ENCODE measurements around the gene GNAT3. TPM values are rescaled to one million over a fixed set of nuclear protein-coding genes. Genes with fewer than 3 reads are reported as not detected.

The GNAT3 gene
- total RNA-seq, 1 donor from 2014 or later = not detected

- no peak for DNase-seq
Observed at GRCh38 chr7:80499350-80499953, 12.4 kb downstream of the GNAT3 start.

GRCh38 chr7:80498481-80499349 is 13.1 kb downstream of the GNAT3 start:
- no peak for DNase-seq

GRCh38 chr7:80496586-80496985 is 15.3 kb downstream of the GNAT3 start:
- no peak for DNase-seq

DNA sequence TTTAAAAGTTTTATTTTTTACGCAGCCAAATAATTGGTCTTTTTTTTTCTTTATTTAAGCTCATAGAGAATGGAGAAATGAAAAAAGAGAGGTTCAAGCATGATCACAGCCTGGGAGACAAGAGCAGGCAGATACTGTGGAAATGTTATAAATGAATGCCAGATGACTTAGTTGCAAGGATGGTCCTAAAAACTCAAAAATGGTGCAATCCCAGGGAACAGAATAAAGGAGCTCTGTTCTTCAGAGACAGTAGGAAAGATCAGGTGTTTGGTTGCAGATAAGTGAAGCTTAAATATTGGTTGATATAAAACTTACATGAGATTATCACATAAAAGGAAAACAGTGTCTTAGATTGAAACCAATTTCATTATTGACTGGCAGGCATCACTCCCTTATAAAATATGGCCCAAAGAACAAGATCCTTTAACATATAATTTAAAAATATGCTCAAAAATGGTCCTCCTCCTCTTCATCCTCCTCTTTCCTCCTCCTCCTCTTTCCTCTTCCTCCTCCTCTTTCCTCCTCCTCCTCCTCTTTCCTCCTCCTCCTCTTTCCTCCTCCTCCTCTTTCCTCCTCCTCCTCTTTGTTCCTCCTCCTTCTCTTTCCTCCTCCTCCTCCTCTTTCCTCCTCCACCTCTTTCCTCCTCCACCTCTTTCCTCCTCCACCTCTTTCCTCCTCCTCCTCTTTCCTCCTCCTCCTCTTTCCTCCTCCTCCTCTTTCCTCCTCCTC is 18.6 kb downstream of the GNAT3 start:
- no peak for DNase-seq

DNA sequence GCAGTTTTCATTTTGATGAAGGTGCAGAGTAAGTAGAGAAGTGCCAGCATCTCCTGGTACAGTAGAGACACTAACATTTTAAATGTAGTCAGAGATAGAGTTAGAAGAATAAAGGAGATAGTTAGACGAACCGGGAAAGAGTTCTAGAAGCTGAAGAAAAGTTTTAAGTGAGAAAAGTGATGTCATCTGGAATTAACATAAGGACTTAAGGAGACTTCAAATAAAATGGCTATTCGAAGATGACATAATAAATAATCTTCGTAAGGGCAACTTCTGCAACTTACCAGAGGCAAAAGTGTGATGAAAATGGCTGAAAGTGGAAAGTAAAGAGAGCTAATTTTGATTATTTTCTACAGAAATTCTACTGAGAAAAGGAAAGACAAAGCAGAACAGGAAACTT is 20.4 kb downstream of the GNAT3 start:
- DNase-seq = no peak

DNA sequence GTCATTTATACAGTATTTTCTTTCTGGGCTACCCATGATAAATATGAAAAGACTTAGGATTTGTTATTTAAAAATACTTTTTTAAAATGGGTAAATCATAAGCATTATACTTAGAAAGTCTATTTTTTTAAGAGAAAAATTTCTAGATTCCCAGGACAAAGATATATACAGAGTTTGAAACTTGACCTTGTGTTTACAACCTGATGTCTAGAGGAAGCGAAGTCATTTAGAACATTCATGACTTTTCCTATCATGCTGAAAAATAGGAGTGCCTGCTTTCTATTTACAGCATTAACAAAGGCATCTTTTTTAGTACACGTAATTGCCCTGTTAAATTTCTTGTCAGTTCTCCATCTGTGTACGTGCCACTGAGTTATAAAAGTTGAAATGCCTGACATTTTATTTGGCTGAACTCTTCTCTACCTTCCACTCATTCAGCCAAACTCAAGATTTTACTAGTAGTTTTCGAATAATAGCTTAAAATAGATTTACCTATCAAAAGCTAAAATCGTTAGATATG is 23.0 kb downstream of the GNAT3 start:
- DNase-seq = no peak

DNA sequence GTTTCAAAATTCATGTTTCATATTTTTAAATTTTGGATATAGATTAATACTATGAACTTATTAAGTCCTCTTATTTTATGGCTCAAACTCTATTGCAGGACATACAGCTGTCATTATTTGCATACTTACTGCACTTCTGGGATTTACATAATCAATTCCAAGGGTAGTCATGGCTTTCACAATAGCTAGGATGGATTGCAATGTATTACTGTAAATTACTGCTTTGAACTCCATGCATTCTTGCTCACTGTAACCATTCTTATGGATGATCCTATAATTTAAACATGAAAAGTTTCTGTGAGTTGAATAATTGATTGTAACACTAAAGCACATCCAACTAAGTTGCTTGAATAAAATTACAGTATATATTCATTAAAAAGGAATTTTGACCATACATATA is 23.5 kb downstream of the GNAT3 start:
- DNase-seq = peak; percentile 16

DNA sequence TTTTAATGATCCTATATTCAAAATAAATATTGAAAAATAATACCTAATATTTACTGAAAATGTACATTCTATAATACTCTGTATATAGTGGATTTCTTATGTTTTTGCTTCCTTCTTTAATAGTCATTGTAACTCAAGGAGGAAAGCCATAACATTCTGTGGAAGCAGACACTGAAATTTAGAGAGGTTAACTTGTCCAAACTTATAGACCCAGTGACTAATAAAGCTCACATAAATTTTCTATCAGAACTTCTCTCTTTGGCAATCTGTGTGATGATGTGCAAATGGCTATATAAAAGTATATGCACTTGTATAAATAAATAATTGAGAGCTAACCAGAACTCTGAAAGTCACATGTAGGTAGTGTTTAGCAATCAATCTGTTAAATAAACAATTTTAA is 26.1 kb downstream of the GNAT3 start:
- DNase-seq = no peak

- DNase-seq = no peak
Observed at GRCh38 chr7:80482950-80483349, 28.9 kb downstream of the GNAT3 start.

DNA sequence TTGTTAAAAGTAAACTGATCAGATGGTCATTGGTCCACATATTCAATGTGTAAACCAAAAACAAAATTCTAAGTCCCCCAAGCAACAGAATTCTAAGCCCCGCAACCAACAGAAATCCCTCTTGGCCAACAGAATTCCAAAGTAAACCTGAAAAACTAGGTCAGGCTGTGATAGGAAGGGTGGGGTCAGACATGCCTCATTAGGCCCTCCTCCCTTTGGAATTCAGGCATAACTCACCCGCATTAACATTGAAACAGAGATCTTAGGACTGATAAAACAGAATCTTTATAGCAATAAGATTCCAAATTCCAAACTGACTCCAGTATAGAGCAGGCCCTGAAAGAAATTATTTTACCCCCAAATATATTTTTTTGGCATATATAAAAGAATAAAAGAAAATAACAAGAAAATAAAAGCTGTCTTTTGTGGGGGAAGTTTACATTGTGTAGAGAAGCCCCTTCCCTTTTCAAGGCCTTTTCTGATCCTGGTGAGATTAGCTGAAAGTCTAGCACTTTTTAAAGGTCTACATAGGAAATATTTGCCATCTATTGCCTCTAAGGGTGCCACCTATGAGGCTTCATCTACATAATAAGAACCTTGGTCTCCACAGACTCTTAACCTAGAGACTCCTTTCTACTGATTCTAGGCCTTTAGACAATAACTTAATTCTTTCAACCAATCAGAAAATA is 30.5 kb downstream of the GNAT3 start:
- DNase-seq = no peak

- DNase-seq = no peak
Observed at GRCh38 chr7:80480566-80480965, 31.3 kb downstream of the GNAT3 start.

DNA sequence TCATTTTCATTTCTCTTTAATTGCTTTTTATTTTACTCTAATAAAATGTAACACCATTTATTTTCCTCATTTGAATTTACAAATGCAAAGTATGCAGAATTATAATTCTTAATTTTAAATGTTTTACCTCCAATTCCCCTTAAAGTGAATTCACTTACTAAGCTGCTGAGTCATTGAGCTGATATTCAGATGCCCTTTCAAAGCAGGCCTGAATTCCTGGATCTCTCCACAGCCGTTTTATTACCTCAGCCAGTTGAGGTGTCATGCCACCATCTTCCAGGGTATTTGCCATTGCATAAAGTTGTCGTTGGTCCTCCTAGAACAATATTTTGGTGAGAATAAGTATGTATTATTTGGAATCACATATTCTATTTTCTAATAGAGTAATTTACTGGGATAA is 33.2 kb downstream of the GNAT3 start:
- no peak for DNase-seq

DNA sequence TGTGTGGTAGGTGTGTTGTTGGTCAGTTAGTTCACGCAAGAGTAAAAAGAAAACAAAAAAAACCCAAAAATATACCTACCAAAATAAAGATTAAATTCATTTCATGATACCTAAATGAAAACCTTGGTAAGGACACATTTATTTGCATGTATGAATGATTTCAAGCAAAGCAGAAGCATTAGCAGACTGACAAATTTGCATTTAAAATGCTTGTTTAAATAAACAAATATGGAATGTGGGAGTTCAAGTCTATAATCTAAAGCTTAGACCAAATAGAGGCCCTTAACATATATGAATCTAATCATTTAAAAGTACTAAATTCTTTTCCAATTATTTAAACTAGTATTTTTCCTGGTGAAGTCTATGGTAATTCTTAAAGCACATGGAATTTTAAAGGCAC is 35.8 kb downstream of the GNAT3 start:
- DNase-seq = no peak

GRCh38 chr7:80475383-80475782 is 36.5 kb downstream of the GNAT3 start:
- DNase-seq = no peak

GRCh38 chr7:80473751-80474150 is 38.1 kb downstream of the GNAT3 start:
- DNase-seq = no peak

DNA sequence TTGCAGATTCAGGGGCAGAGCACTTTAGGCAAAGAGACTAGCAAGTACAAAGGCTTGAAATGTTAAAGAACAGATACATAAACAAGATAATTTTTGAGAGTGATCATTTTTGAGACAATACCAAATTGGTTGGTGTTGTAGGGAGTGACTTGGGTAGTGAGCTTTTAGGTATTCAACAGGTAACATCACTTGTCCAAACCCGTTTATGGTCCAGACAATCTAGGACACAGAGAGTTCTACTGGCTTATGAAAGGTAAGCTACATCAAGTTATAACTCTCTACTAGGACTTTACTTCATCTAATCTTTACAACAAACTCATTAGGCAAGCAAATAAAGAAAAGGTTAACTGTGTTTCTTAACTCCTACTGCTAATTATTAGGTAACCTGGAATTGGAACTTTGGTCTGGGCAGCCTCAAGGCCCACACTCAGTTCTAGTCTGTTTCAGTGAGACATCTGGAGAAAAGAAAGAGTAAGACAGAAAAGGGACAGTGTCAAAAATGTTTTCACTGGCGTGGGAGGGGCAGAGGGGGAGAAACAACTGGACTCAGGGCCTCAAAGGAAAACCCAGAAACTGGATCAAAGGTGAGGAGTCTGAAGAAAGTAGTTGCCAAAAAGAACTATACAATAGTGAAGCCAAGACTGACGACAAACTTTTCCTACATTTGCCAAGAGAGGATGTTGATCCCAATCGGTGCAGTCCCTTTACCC is 39.2 kb downstream of the GNAT3 start:
- no peak for DNase-seq

DNA sequence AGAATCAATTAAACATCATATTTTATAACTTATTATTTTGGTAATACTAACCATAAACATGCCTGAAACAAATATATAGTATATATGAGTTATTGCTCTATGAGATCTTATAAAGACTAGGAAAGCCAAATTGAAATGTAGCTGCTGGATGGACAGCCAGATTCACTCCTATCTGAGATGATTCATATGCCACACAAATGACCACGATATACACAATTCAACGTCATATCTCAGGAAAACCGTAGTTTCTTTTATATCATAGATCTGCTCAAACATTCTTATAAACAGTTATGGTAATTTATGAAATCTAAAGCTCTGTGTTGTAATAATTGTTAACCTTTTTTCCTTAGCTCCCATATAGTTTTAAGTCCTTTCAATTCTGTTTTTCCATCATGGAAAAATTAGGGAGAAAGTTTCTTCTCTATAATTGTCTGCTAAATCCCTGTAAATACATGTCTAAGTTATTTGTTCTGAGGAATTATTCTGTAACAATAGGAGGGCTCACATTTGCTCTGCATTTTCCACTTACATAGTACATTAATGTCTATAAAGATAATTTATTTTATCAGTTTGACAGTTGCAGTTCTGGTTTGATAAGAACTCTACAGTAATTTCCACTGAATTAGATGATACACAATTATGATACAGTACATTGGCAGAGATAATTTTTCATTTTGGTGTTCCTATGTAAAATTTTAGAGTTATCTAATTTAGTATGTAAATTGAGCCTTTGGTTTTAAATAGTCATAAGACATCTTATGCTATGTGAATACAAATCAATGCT is 42.7 kb downstream of the GNAT3 start:
- no peak for DNase-seq

GRCh38 chr7:80467069-80467468 is 44.8 kb downstream of the GNAT3 start:
- peak; percentile 3 for DNase-seq

- no peak for DNase-seq
Observed at GRCh38 chr7:80466636-80467035, 45.2 kb downstream of the GNAT3 start.

- no peak for DNase-seq
Observed at GRCh38 chr7:80464211-80464610, 47.7 kb downstream of the GNAT3 start.
